ENCODE measurements around the gene RNASE12. TPM values are rescaled to one million over a fixed set of nuclear protein-coding genes. Genes with fewer than 3 reads are reported as not detected.

Gene RNASE12
- total RNA-seq, 1 experiment from 2014 or later, result not detected

DNA sequence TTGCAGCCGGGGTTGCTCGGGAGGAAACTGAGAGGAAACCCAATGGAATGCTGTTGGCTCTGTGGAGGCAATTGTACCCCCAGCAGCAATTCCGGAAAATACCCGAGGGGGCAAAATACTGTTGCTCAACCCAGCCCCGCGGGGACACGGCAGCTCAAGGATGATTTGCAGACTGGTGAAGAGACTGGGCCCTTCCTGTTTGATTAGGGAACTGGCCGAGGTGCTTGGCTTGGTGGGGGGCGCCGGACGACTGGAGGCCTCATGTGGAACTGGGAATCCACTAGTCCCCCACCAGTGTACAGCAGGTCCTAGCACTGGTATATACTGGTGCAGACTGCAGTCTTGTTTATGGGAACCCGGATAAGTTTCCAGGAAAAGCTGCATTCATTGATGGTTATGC is 10.3 kb upstream of the RNASE12 start:
- H4K91ac ChIP-seq (ENCODE audit: insufficient read length, low read depth, low read length), result no peak overlapping the region
- no peak overlapping the region for H2BK12ac ChIP-seq (ENCODE audit: insufficient read length, low read depth, low read length)
- no peaks in the 10 kb centered on the region for H3K79me2 ChIP-seq (ENCODE audit: insufficient read depth, low read length)
- DNase-seq, result no peak
- no peak overlapping the region for H3K56ac ChIP-seq (ENCODE audit: insufficient read length, low read depth, low read length)
- H3K27me3 ChIP-seq (ENCODE audit: insufficient read depth, low read length), result no peaks in the 10 kb centered on the region
- no peak overlapping the region for H4K5ac ChIP-seq (ENCODE audit: insufficient read length, low read depth, low read length)
- Mint-ChIP-seq H3K4me1 (peaks cover 2 to 6% of the 10 kb centered on the region in 2 experiments; a peak in 3 of 4 replicates), H3K36me3 (ENCODE audit: insufficient read depth in 1 of 3, low read depth in 3 of 3) (no peaks in the 10 kb centered on the region), H3K9me3 (no peaks in the 10 kb centered on the region), H3K4me3 (no peak overlapping the region), H3K27me3 (ENCODE audit: low read depth) (no peaks in the 10 kb centered on the region), H3K27ac (no peak overlapping the region; a peak in 1 of 7 replicates)
- H2AFZ ChIP-seq (ENCODE audit: low read length), result no peak overlapping the region
- TF ChIP-seq, protein P1, sequence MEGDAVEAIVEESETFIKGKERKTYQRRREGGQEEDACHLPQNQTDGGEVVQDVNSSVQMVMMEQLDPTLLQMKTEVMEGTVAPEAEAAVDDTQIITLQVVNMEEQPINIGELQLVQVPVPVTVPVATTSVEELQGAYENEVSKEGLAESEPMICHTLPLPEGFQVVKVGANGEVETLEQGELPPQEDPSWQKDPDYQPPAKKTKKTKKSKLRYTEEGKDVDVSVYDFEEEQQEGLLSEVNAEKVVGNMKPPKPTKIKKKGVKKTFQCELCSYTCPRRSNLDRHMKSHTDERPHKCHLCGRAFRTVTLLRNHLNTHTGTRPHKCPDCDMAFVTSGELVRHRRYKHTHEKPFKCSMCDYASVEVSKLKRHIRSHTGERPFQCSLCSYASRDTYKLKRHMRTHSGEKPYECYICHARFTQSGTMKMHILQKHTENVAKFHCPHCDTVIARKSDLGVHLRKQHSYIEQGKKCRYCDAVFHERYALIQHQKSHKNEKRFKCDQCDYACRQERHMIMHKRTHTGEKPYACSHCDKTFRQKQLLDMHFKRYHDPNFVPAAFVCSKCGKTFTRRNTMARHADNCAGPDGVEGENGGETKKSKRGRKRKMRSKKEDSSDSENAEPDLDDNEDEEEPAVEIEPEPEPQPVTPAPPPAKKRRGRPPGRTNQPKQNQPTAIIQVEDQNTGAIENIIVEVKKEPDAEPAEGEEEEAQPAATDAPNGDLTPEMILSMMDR (conservative IDR thresholded peaks at IDR 0.05), result no peak
- WGBS (ENCODE audit: extremely low coverage, insufficient read length, low lambda C conversion rate), result no CpG with 5 or more reads among the region's 12 CpGs
- no peak overlapping the region for H3T11ph ChIP-seq (ENCODE audit: low read length)
- H4K8ac ChIP-seq (replicated peaks; ENCODE audit: insufficient read length, low read depth, low read length), result no peak overlapping the region
- no peaks in the 10 kb centered on the region for H3K79me1 ChIP-seq (ENCODE audit: insufficient read depth, low read depth, low read length, poor library complexity, severe bottlenecking)
- no peaks in the 10 kb centered on the region for H3K23me2 ChIP-seq (ENCODE audit: insufficient read length, low read depth, low read length, poor library complexity, severe bottlenecking)
- H2BK20ac ChIP-seq (ENCODE audit: low read depth, low read length, poor library complexity, severe bottlenecking), result no peak overlapping the region
- no peaks in the 10 kb centered on the region for H3K9me3 ChIP-seq (ENCODE audit: control insufficient read depth, low read depth, low read length)
- no peak overlapping the region for H3K4ac ChIP-seq (ENCODE audit: low read depth, low read length)
- no peak overlapping the region for H3K14ac ChIP-seq (ENCODE audit: insufficient read depth, low read length)
- no peak overlapping the region for H3K27ac ChIP-seq (ENCODE audit: insufficient read length, low read depth, low read length)
- no peak overlapping the region for H3K23ac ChIP-seq (ENCODE audit: insufficient read length, low read depth, low read length)
- H4K20me1 ChIP-seq (ENCODE audit: control insufficient read depth, insufficient read depth, insufficient read length), result no peaks in the 10 kb centered on the region
- no peak overlapping the region for H2BK15ac ChIP-seq (ENCODE audit: low read depth, low read length)
- H2BK120ac ChIP-seq (ENCODE audit: low read depth, low read length, poor library complexity, severe bottlenecking), result no peak overlapping the region
- H2AK5ac ChIP-seq (ENCODE audit: insufficient read length, low read length), result no peak overlapping the region
- no peak overlapping the region for H3K4me2 ChIP-seq (ENCODE audit: insufficient read depth, insufficient read length, low read length)
- H3K4me1 ChIP-seq (ENCODE audit: insufficient read depth, low read length), result no peaks in the 10 kb centered on the region
- no peak overlapping the region for H3K18ac ChIP-seq (ENCODE audit: insufficient read length, low read depth, low read length)
- no peak overlapping the region for H2BK5ac ChIP-seq (ENCODE audit: insufficient read length, low read length)
- no peak overlapping the region for H3K9ac ChIP-seq (ENCODE audit: extremely low read depth, insufficient read length, low read length)

Data from H9 (cell line).